CD4-positive, CD25-positive, alpha-beta regulatory T cell (primary cell): ENCODE results near the gene VSIR. TPM values are rescaled to one million over a fixed set of nuclear protein-coding genes. Genes with fewer than 3 reads are reported as not detected.

Experiments
- ATAC-seq, 2 donors: fragments of 150-1000 bp; cut with Tn5 transposase; one replicate each; pipeline ENCODE4 v1.10.0; 2021; ENCODE audit warnings: low read depth in 2 of 2, moderate number of reproducible peaks in 2 of 2, moderate library complexity in 1 of 2
- DNase-seq, 3 donors: peaks; one replicate each; pipeline versions ENCODE4 v3.0.0 to v3.0.0-alpha.2; 2012 to 2022; ENCODE audit warnings: mixed read lengths in 1 of 3
- H3K27ac ChIP-seq: one replicate; pipeline ENCODE4 v1.7.0; 2013; ENCODE audit warnings: mild to moderate bottlenecking, low read length; ENCODE audit not compliant: insufficient read depth, poor library complexity, severe bottlenecking
- H3K27me3 ChIP-seq: one replicate; pipeline ENCODE4 v1.7.0; 2013; ENCODE audit warnings: low read length; ENCODE audit not compliant: control insufficient read depth, insufficient read depth
- H3K36me3 ChIP-seq: one replicate; pipeline ENCODE4 v1.7.0; 2013; ENCODE audit warnings: mild to moderate bottlenecking, low read length, moderate library complexity; ENCODE audit not compliant: control insufficient read depth, insufficient read depth
- H3K4me1 ChIP-seq: 2 replicates; pipeline ENCODE4 v1.7.0; 2013; ENCODE audit warnings: mild to moderate bottlenecking, low read length; ENCODE audit not compliant: insufficient read depth, control insufficient read depth, poor library complexity, severe bottlenecking
- H3K4me3 ChIP-seq: one replicate; pipeline ENCODE4 v1.7.0; 2013; ENCODE audit warnings: low read depth, mild to moderate bottlenecking, low read length, moderate library complexity
- H3K9me3 ChIP-seq, 2 experiments: 1 replicate in 1 of 2; 2 replicates in 1 of 2; pipeline ENCODE4 v1.7.0; 2013; ENCODE audit warnings: low read length in 2 of 2, mild to moderate bottlenecking in 1 of 2, moderate library complexity in 1 of 2; ENCODE audit not compliant: control insufficient read depth in 2 of 2
- H3K27ac Mint-ChIP-seq, 3 donors: one replicate each; pipeline ENCODE4 v1.8.0; 2020 to 2022; ENCODE audit warnings: mild to moderate bottlenecking in 3 of 3, mixed read lengths in 3 of 3, moderate library complexity in 2 of 3
- H3K27me3 Mint-ChIP-seq: one replicate; pipeline ENCODE4 v1.8.0; 2022; ENCODE audit warnings: mild to moderate bottlenecking, mixed read lengths
- H3K36me3 Mint-ChIP-seq: one replicate; pipeline ENCODE4 v1.8.0; 2020; ENCODE audit warnings: mixed read lengths
- H3K4me1 Mint-ChIP-seq, 4 donors: one replicate each; pipeline ENCODE4 v1.8.0; 2020 to 2022; ENCODE audit warnings: mixed read lengths in 4 of 4, mild to moderate bottlenecking in 1 of 4
- H3K4me3 Mint-ChIP-seq, 4 donors: one replicate each; pipeline ENCODE4 v1.8.0; 2020 to 2022; ENCODE audit warnings: mild to moderate bottlenecking in 4 of 4, mixed read lengths in 4 of 4, moderate library complexity in 3 of 4
- H3K9me3 Mint-ChIP-seq, 7 donors: one replicate each; pipeline ENCODE4 v1.8.0; 2020 to 2022; ENCODE audit warnings: mixed read lengths in 7 of 7, mild to moderate bottlenecking in 3 of 7, moderate library complexity in 2 of 7
- polyA plus RNA-seq, 4 donors: library from polyadenylated mRNA; unstranded; fragments of 300-500 nt; fragmentation: Illumina TruSeq; gene quantifications; one replicate each; pipeline ENCODE4 v1.2.3, GENCODE V29; 2021
- total RNA-seq: library from RNA; stranded (reverse); gene quantifications from one replicate; pipeline ENCODE4 v1.2.3, GENCODE V29; 2022

VSIR gene
- total and polyA plus RNA-seq, 5 donors from 2014 or later, result 167 to 339 (median 258) TPM

- H3K27me3 ChIP-seq, result no peaks in the 10 kb centered on the region
- Mint-ChIP-seq H3K27ac (peak overlapping the region in 2 of 3 donors; percentile 59 to 82), H3K27me3 (no peaks in the 10 kb centered on the region), H3K36me3 (no peaks in the 10 kb centered on the region), H3K9me3 (no peaks in the 10 kb centered on the region), H3K4me3 (peak overlapping the region in 1 of 4 donors; percentile 48), H3K4me1 (peaks cover 2 to 41% (median 14%) of the 10 kb centered on the region in 4 donors)
- DNase-seq (no peak), ATAC-seq (no peak)
- H3K4me1 ChIP-seq, result peaks cover 15% of the 10 kb centered on the region
- H3K9me3 ChIP-seq, result no peaks in the 10 kb centered on the region
- H3K36me3 ChIP-seq, result no peaks in the 10 kb centered on the region
- no peak overlapping the region for H3K27ac ChIP-seq
- H3K4me3 ChIP-seq, result no peak overlapping the region
Measured at GRCh38 chr10:71707240-71707789, 66.0 kb downstream of the VSIR start.

DNA sequence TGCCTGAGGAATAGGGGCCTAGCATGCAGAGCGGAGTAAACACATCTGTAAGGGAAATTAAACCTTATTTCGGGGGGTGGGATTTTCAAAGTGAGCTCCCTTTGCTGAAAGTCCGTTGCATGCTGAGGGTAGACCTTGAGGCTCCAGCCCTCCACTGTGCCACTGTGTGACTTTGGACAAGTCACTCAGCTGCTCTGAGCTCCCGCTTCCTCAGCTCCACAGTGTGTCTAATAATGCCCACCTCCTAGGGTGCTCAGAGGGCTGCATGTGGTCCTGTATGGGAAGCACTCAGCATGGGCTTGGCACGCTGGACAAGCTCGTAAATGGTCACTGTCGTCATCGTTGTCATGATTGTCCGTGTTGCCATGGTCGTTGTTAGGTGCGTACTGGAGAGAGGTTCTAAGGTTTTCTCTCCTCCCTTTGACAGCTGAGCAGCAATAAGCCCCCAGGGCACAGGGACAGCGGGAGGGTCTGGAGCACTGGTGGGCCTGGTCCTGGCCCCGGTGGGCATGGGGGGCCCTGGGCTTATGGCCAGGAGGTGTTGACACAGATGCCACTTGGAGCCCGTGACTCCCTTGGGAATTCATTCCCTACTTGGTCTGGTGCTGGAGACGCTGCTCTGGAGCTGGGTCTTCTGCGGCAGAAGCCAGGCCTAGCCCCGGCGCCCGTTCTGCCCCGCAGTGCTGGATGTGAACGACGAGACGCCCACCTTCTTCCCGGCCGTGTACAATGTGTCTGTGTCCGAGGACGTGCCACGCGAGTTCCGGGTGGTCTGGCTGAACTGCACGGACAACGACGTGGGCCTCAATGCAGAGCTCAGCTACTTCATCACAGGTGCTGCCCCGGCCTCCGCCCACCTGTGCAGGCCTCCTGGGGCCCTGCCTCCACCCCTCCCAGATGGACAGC lies 66.9 kb downstream of the VSIR start:
- H3K4me1 ChIP-seq, result peaks cover 14% of the 10 kb centered on the region
- no peaks in the 10 kb centered on the region for H3K9me3 Mint-ChIP-seq

DNA sequence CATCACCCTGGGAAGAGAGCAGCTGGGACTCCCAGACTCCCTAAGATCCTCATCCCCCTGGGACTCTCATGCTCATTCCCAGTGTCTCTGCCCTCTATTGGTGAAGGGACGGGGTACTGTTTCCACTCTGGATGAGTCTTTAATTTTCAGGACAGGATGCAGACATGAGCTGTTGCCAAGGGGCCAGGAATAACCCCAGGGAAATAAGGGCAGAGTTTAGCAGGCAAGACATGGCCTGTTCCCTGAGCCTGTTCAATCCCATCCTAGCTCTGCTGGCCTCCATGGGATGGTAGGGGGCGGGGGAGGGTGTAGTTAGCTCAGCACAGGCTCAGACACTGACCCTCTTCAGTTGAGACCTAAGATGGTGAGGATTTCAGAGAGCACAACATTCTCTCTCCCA lies 67.7 kb downstream of the VSIR start:
- Histone ChIP-seq H3K4me1 (peaks cover 16% of the 10 kb centered on the region), H3K36me3 (no peaks in the 10 kb centered on the region), H3K4me3 (no peak overlapping the region), H3K27ac (no peak overlapping the region), H3K9me3 (no peaks in the 10 kb centered on the region), H3K27me3 (no peaks in the 10 kb centered on the region)
- H3K9me3 Mint-ChIP-seq, result no peaks in the 10 kb centered on the region
- no peaks in the 10 kb centered on the region for H3K36me3 Mint-ChIP-seq
- no peak for ATAC-seq
- H3K4me1 Mint-ChIP-seq, result peaks cover 0 to 28% (median 8%) of the 10 kb centered on the region in 4 donors
- no peaks in the 10 kb centered on the region for H3K27me3 Mint-ChIP-seq
- no peak for DNase-seq
- H3K27ac Mint-ChIP-seq, result peak overlapping the region in 1 of 3 donors; percentile 24
- H3K4me3 Mint-ChIP-seq, result no peak overlapping the region

More for the DNA sequence above, 66.9 kb downstream of the VSIR start:
- Mint-ChIP-seq H3K27ac (peak overlapping the region in 1 of 3 donors; percentile 24), H3K36me3 (no peaks in the 10 kb centered on the region), H3K4me1 (peaks cover under 1 to 32% (median 8%) of the 10 kb centered on the region in 4 donors), H3K27me3 (no peaks in the 10 kb centered on the region), H3K4me3 (no peak overlapping the region)
- Histone ChIP-seq H3K27me3 (no peaks in the 10 kb centered on the region), H3K27ac (no peak overlapping the region), H3K4me3 (no peak overlapping the region), H3K9me3 (no peaks in the 10 kb centered on the region), H3K36me3 (no peaks in the 10 kb centered on the region)
- DNase-seq (no peak), ATAC-seq (no peak)

DNA sequence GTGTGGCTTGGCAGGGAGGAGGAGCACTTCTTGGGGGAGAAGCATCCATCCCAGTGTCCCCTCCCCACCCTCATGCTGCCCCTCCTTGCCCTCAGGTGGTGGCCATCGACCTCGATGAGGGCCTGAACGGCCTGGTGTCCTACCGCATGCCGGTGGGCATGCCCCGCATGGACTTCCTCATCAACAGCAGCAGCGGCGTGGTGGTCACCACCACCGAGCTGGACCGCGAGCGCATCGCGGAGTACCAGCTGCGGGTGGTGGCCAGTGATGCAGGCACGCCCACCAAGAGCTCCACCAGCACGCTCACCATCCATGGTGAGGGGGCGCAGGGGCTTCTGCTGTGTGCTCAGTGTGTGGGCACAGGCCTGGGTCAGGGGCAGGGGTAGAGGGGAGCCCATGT lies 68.5 kb downstream of the VSIR start:
- no peak for DNase-seq

GRCh38 chr10:71703577-71703976 lies 69.7 kb downstream of the VSIR start:
- no peaks in the 10 kb centered on the region for H3K27me3 ChIP-seq
- Mint-ChIP-seq H3K4me1 (peaks cover 0 to 22% (median 8%) of the 10 kb centered on the region in 4 donors), H3K27ac (no peak overlapping the region), H3K27me3 (peaks cover under 1% of the 10 kb centered on the region), H3K4me3 (no peak overlapping the region), H3K9me3 (no peaks in the 10 kb centered on the region), H3K36me3 (no peaks in the 10 kb centered on the region)
- no peak for ATAC-seq
- H3K9me3 ChIP-seq, result no peaks in the 10 kb centered on the region
- no peaks in the 10 kb centered on the region for H3K36me3 ChIP-seq
- H3K27ac ChIP-seq, result no peak overlapping the region
- H3K4me1 ChIP-seq, result peaks cover 18% of the 10 kb centered on the region
- no peak overlapping the region for H3K4me3 ChIP-seq
- DNase-seq, result no peak

More for the DNA sequence above, 68.5 kb downstream of the VSIR start:
- Mint-ChIP-seq H3K9me3 (no peaks in the 10 kb centered on the region), H3K27ac (no peak overlapping the region), H3K27me3 (no peaks in the 10 kb centered on the region), H3K36me3 (no peaks in the 10 kb centered on the region), H3K4me1 (peaks cover 0 to 21% (median 5%) of the 10 kb centered on the region in 4 donors), H3K4me3 (no peak overlapping the region)
- Histone ChIP-seq H3K9me3 (no peaks in the 10 kb centered on the region), H3K27ac (no peak overlapping the region), H3K27me3 (no peaks in the 10 kb centered on the region), H3K4me1 (peaks cover 16% of the 10 kb centered on the region), H3K36me3 (no peaks in the 10 kb centered on the region), H3K4me3 (no peak overlapping the region)
- no peak for ATAC-seq

DNA sequence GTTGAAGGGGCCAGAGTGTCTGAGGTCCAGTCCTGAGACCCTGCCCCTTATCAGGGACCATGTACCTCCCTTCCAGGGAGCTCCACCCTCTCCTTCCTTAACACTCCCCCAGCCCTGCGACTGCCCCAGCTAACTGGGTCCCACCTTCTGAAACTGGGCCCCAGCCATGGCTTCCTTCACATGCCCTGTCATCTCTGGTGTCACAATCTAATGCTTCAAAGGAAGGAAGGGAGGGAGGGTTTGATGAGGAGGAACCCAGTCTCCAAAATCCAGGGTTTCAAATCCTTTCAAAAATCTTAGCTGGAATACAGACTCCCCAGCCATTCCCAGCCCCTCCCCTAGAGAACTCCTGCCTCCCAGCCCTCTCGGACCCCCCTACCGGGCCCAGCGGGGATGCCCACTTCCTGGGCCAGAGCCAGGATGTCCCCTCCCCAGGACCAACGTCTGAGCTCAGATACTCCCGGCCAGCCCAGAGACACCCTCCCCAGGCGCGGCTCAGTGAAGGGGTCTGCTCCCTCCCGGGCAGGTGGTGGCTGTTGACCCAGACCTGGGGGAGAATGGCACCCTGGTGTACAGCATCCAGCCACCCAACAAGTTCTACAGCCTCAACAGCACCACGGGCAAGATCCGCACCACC lies 71.7 kb downstream of the VSIR start:
- Histone ChIP-seq H3K27me3 (no peaks in the 10 kb centered on the region), H3K9me3 (no peaks in the 10 kb centered on the region), H3K36me3 (no peaks in the 10 kb centered on the region), H3K4me3 (no peak overlapping the region), H3K4me1 (peaks cover 18% of the 10 kb centered on the region), H3K27ac (no peak overlapping the region)
- Mint-ChIP-seq H3K36me3 (no peaks in the 10 kb centered on the region), H3K4me1 (peaks cover 4 to 26% (median 16%) of the 10 kb centered on the region in 4 donors), H3K27ac (peak overlapping the region in 1 of 3 donors; percentile 66), H3K27me3 (peaks cover 5% of the 10 kb centered on the region), H3K9me3 (no peaks in the 10 kb centered on the region), H3K4me3 (no peak overlapping the region)
- ATAC-seq (no peak), DNase-seq (no peak)

DNA sequence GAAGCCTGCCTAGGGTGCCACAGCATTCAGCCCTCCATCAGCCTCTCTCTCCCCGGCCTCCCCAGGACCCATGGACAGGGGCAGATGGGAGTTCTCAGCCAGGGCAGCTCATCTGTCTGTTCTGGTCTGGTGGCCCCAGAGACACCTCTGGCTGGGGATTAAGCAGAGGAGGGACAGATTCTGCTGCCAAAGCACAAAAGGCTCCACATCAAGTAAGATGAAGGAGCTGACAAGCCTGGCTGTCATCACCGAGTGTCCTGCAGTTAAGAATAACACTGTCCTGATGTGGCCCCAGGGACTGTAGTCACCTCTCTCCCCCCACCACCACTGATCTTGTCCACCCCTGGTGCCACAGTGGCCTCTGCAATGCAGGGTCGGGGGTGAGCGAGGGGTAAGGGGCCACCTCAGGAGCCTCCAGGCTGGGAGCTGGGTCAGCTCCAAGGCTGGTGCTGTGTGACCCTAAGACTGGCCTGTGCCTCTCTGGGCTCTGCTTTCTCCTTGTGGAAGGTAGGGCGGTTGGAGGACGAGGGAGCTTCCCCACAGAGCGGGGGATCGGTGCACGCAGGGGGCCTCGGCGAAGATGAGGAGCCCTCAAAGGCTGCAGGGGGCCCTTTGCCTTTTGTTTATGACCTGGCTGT lies 72.5 kb downstream of the VSIR start:
- DNase-seq, result no peak
- Mint-ChIP-seq H3K4me3 (no peak overlapping the region), H3K9me3 (no peaks in the 10 kb centered on the region), H3K36me3 (no peaks in the 10 kb centered on the region), H3K27ac (no peak overlapping the region), H3K4me1 (peaks cover 4 to 29% (median 18%) of the 10 kb centered on the region in 4 donors), H3K27me3 (peaks cover 5% of the 10 kb centered on the region)
- Histone ChIP-seq H3K4me1 (peaks cover 18% of the 10 kb centered on the region), H3K36me3 (no peaks in the 10 kb centered on the region), H3K27me3 (no peaks in the 10 kb centered on the region), H3K4me3 (no peak overlapping the region), H3K9me3 (no peaks in the 10 kb centered on the region), H3K27ac (no peak overlapping the region)
- no peak for ATAC-seq
